Measurements from ENCODE around the gene EHD2. TPM values are rescaled to one million over a fixed set of nuclear protein-coding genes. Genes with fewer than 3 reads are reported as not detected.

Gene EHD2
- total RNA-seq, 1 experiment from 2014 or later, result 2.9 TPM

GRCh38 chr19:47729468-47729798 lies 16.2 kb downstream of the EHD2 start:
- POLR2A ChIA-PET (ENCODE audit: low non-redundant PET), result interaction anchor here (0.6 kb wide), 1 partner anchor 8 kb away, joined by 5 read pairs; no protein-coding TSS in a partner anchor
- no peaks in the 10 kb centered on the region for H3K27me3 ChIP-seq (replicated peaks; ENCODE audit: insufficient read depth, low read depth, low read length, poor library complexity)
- no TSS peak for BruUV-seq (replicated peaks)
- intact Hi-C loops (cut with micrococcal nuclease; ENCODE audit: unreplicated experiment), result no loop called here
- H3K4me3 ChIP-seq (ENCODE audit: low read depth, low read length, poor library complexity, severe bottlenecking), result no peak overlapping the region
- TF ChIP-seq CTCF (conservative IDR thresholded peaks at IDR 0.05; ENCODE audit: low read depth, low read length) (no peak), EZH2 (IDR thresholded peaks at IDR 0.05; ENCODE audit: borderline replicate concordance, low read depth, low read length, poor library complexity, severe bottlenecking) (no peak)
- H3K27ac ChIP-seq (ENCODE audit: low read depth, low read length, poor library complexity, severe bottlenecking), result no peak overlapping the region
- CTCF ChIA-PET, result no interaction called here
- no peaks in the 10 kb centered on the region for H3K9me3 ChIP-seq (ENCODE audit: low read depth, low read length, poor library complexity, severe bottlenecking)
- H3K4me1 ChIP-seq (ENCODE audit: insufficient read depth, low read length, poor library complexity, severe bottlenecking), result peaks cover 9% of the 10 kb centered on the region
- DNase-seq (ENCODE audit: low spot score), result no peak
- no peaks in the 10 kb centered on the region for H3K36me3 ChIP-seq (ENCODE audit: insufficient read depth, low read length, poor library complexity, severe bottlenecking)

- CTCF ChIA-PET, result no interaction called here
- intact Hi-C loops (cut with micrococcal nuclease; ENCODE audit: unreplicated experiment), result no loop called here
Measured at GRCh38 chr19:47729799-47730520, 16.7 kb downstream of the EHD2 start.

GRCh38 chr19:47730521-47730889 lies 17.3 kb downstream of the EHD2 start:
- no TSS peak for BruUV-seq (replicated peaks)
- ChIA-PET POLR2A (ENCODE audit: low non-redundant PET) (no interaction called here), CTCF (no interaction called here)
- Histone ChIP-seq H3K36me3 (ENCODE audit: insufficient read depth, low read length, poor library complexity, severe bottlenecking) (no peaks in the 10 kb centered on the region), H3K4me1 (ENCODE audit: insufficient read depth, low read length, poor library complexity, severe bottlenecking) (peaks cover 9% of the 10 kb centered on the region), H3K27ac (ENCODE audit: low read depth, low read length, poor library complexity, severe bottlenecking) (no peak overlapping the region), H3K4me3 (ENCODE audit: low read depth, low read length, poor library complexity, severe bottlenecking) (no peak overlapping the region), H3K9me3 (ENCODE audit: low read depth, low read length, poor library complexity, severe bottlenecking) (no peaks in the 10 kb centered on the region), H3K27me3 (replicated peaks; ENCODE audit: insufficient read depth, low read depth, low read length, poor library complexity) (no peaks in the 10 kb centered on the region)
- intact Hi-C loops (cut with micrococcal nuclease; ENCODE audit: unreplicated experiment), result no loop called here
- TF ChIP-seq EZH2 (IDR thresholded peaks at IDR 0.05; ENCODE audit: borderline replicate concordance, low read depth, low read length, poor library complexity, severe bottlenecking) (no peak), CTCF (conservative IDR thresholded peaks at IDR 0.05; ENCODE audit: low read depth, low read length) (no peak)
- no peak for DNase-seq (ENCODE audit: low spot score)

More at GRCh38 chr19:47729799-47730520, 16.7 kb downstream of the EHD2 start:
- TF ChIP-seq CTCF (conservative IDR thresholded peaks at IDR 0.05; ENCODE audit: low read depth, low read length) (no peak), EZH2 (IDR thresholded peaks at IDR 0.05; ENCODE audit: borderline replicate concordance, low read depth, low read length, poor library complexity, severe bottlenecking) (no peak)
- POLR2A ChIA-PET (ENCODE audit: low non-redundant PET), result no interaction called here
- no peak overlapping the region for H3K27ac ChIP-seq (ENCODE audit: low read depth, low read length, poor library complexity, severe bottlenecking)
- H3K36me3 ChIP-seq (ENCODE audit: insufficient read depth, low read length, poor library complexity, severe bottlenecking), result no peaks in the 10 kb centered on the region
- H3K9me3 ChIP-seq (ENCODE audit: low read depth, low read length, poor library complexity, severe bottlenecking), result no peaks in the 10 kb centered on the region
- H3K4me3 ChIP-seq (ENCODE audit: low read depth, low read length, poor library complexity, severe bottlenecking), result no peak overlapping the region
- BruUV-seq (replicated peaks), result no TSS peak
- DNase-seq (ENCODE audit: low spot score), result peak; percentile 45
- H3K4me1 ChIP-seq (ENCODE audit: insufficient read depth, low read length, poor library complexity, severe bottlenecking), result peaks cover 9% of the 10 kb centered on the region
- no peaks in the 10 kb centered on the region for H3K27me3 ChIP-seq (replicated peaks; ENCODE audit: insufficient read depth, low read depth, low read length, poor library complexity)

All from A673 (cell line).